Choroid plexus epithelial cell (primary cell): ENCODE results near the gene SGCG.

ENCODE experiments used
- DNase-seq: peaks from one replicate; pipeline ENCODE4 v3.0.0-alpha.2; 2010; ENCODE audit warnings: low read depth
- H3K4me3 ChIP-seq: 2 replicates; pipeline ENCODE4 v1.5.1; 2011; ENCODE audit warnings: low read depth, mild to moderate bottlenecking, control low read depth, low read length, moderate library complexity
- TF ChIP-seq, protein P1 (sequence below): conservative IDR thresholded peaks from 2 replicates; pipeline ENCODE4 v1.5.1; 2011; ENCODE audit warnings: low read depth, mild to moderate bottlenecking, control low read depth, inconsistent platforms, low read length, moderate library complexity

SGCG gene

DNA sequence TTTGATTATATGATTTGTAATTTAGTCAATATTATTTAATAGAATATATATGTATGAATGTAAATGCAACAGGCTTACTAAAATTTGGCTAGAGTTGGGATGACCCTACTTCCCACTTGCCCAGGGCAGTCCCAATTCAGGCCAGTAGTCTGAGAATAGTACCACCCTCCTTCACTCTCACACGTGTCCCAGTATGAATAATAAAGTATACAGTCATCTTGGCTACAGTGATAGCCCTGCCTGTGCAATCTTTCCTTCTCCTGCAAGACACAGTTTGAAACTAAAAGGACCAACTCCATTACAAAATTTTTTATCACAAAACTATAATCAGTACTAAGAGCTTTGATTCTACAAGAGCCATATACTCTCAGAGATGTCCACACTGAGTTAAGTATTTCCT, 176.6 kb downstream of the SGCG start:
- TF ChIP-seq, protein P1, sequence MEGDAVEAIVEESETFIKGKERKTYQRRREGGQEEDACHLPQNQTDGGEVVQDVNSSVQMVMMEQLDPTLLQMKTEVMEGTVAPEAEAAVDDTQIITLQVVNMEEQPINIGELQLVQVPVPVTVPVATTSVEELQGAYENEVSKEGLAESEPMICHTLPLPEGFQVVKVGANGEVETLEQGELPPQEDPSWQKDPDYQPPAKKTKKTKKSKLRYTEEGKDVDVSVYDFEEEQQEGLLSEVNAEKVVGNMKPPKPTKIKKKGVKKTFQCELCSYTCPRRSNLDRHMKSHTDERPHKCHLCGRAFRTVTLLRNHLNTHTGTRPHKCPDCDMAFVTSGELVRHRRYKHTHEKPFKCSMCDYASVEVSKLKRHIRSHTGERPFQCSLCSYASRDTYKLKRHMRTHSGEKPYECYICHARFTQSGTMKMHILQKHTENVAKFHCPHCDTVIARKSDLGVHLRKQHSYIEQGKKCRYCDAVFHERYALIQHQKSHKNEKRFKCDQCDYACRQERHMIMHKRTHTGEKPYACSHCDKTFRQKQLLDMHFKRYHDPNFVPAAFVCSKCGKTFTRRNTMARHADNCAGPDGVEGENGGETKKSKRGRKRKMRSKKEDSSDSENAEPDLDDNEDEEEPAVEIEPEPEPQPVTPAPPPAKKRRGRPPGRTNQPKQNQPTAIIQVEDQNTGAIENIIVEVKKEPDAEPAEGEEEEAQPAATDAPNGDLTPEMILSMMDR: no peak
- H3K4me3 ChIP-seq: no peak overlapping the region
- DNase-seq: no peak

DNA sequence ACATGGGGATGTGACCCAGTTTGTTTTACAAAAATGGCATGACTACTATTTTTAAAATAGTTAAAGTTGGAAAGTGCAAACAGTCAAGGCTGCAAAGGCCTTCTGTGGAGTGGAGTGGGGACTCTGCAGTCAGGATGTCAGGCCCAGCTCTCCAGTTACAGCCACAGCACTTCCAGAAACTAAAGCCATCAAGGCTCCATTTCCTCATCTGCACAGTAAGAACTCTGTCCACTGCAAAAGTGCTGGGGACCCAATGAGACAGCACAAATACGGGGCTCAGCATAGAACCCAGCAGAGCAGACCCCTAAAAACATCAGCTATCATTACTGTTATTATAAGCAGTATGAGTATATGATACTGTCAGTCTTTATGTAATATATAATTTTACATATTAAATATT, 179.1 kb downstream of the SGCG start:
- H3K4me3 ChIP-seq: no peak overlapping the region
- TF ChIP-seq, protein P1: no peak
- no peak for DNase-seq

DNA sequence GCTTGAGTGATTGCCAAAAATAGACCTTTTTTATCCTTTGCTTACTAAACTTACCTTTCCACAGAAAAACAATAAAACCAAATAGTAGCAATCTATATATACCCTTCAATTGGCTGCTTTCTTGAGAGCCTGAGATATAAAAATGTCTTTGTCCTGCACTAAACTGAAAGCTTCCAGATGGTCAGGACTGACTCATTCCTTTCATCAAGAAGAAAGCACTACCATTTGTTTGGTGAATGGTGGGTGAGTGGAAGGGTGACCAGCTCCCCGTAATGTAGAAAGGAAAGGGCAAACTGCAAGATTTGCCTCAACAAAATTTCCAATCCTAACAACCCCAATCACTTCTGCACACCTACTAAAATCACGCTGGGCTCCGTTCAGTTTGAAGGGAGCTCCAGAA, 184.9 kb downstream of the SGCG start:
- no peak for DNase-seq
- TF ChIP-seq, protein P1: no peak
- H3K4me3 ChIP-seq: no peak overlapping the region

DNA sequence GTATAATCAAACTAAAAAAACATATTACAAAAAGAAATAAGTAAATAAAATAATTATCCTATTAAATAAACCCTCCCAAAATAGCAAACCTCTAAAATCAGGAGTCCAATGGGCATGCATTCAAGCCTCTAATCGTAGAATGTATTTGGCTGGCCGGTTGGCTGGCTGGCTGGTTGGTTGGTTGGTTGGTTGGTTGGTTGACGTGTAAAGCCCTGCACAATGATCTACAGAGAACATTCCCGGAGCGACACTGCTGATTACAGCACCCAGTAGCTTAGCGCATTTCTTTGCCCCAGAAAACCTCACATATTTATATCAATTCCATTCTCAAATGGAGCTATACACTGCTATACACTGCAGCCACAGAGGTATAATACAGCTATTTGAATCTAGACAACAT, 187.1 kb downstream of the SGCG start:
- H3K4me3 ChIP-seq: no peak overlapping the region
- no peak for DNase-seq
- TF ChIP-seq, protein P1: no peak

DNA sequence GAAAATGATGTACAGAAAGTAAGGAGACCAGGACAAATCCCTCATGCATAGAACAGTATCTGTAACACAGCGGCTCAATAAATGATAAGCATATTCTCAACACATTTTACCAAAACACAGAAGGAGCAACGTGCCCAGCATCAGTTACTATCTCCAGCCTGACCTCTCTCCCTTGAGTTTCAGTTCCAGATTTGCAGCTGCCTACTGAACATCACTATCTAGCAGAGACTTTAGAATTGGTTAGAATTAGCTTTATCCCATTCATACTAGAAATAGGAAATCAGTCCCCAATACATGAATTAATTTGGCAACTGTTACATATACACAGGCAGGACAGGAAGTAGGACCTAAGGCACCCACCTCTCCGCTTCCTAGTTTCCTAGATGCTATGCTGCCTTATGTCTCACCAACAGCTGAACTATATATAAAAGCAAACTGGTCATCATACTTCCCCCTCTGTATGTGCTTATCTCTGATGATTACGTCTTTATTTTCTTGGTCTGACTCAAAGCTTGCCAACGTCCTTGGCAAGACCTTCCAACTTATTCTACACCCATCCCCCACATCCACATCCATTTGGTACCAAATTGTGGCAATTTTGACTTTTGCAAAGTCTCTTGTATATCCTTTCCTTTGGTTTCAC, 191.6 kb downstream of the SGCG start:
- H3K4me3 ChIP-seq: no peak overlapping the region
- TF ChIP-seq, protein P1: no peak
- peak; percentile 29 for DNase-seq
